IPS-NIHi11 (cell line): Measurements from ENCODE around the gene SLC24A3.

Experiments
- DNase-seq: peaks from one replicate; pipeline ENCODE4 v3.0.0; 2012; ENCODE audit warnings: mixed read lengths, low spot score

SLC24A3 gene

DNA sequence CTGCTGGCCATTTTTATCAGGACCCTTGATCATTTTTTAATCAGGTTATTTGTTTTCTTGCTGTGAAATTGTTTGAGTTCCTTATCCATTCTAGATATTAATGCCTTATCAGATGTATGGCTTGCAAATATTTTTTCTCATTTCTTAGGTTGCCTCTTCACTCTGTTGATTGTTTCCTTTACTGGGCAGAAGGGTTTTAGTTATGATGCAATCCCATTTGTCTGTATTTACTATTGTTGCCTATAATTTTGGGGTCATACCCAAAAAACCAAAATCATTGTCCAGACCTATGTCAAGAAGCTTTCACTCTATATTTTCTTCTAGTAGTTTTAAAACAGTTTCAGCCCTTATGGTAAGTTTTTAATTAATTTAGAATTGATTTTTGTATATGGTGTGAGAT, 172.5 kb downstream of the SLC24A3 start:
- no peak for DNase-seq

DNA sequence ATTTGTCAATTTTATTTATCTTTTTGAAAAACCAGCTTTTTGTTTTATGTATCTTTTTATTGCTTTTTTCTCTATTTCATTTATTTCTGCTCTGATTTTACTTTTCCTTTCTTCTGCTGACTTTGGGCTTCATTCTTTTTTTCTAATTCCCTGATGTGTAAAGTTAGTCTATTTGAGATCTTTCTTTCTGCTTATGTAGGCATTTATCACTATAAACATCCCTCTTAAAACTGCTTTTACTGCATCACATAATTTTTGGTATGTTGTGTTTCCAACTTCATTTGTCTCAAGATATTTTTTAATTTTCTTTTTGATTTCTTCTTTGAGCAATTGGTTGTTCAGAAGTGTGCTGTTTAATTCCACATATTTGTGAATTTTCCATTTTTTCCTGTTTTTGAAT, 174.8 kb downstream of the SLC24A3 start:
- DNase-seq: no peak

- no peak for DNase-seq
Observed at GRCh38 chr20:19392344-19393130, 180.1 kb downstream of the SLC24A3 start.

DNA sequence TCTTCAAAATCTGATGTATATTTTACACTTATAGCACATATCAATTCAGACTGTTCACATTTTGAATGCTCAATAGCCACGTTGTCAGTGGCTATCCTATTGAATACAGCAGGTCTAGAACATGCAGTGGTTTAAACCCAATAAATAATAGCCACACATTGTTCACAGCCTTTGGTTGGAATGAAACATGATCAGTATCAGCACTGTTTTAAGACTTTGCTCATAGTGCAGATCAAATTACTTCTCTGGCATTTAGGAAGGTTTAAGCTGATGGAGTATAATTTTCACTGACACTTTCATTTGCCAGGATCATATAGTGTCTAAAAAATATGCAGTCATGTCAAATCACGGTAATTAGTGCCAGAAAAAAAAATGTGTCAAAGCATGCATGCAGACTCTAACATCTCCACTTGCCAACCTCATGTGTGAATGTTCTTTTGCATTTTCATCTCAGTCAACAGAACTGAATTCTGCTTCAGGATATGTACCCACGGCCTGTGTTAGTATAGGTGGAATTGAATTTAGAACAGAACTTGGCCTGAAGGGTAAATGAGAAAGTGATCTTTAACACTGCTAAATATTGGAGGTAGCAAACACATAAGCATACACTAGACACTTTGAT, 184.1 kb downstream of the SLC24A3 start:
- no peak for DNase-seq

DNA sequence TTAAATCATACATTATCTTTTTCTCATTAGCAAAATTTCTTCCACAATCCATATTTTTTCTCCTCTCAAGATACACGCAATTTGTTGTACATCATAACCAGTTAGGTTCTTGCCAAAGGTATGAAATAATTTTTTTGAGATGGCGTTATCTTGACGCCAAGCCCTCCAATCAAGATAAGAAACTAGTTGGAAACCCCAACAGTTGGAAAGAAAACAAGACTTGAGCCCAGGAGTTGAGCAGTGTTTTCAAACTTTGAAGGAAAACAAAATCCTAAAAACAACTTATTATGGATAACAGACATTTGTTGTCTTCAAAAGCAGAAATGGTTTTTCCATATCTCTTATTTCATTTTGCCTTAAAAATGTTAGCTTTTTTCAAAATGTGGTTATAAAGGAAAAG, 184.8 kb downstream of the SLC24A3 start:
- no peak for DNase-seq

- DNase-seq: no peak
Observed at GRCh38 chr20:19397666-19398065, 185.2 kb downstream of the SLC24A3 start.

DNA sequence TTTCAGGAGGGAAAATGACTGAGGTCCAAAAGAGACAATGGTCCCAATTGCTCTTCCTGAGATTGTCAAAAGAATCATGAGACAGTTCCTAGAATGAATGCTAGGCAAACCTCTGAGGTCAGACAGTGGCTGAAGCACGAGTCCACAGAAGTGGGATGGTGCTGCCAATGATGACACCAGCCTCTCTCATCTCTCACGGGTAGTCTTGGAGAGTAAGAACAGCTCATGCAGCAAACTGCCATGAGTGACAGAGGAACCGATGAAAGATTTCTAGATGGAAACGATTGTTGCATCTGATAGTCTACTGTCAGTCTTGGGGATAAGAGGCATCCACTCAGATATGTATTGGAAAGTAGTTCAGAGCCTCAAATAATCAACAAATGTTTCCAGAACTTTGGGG, 188.7 kb downstream of the SLC24A3 start:
- DNase-seq: no peak

DNA sequence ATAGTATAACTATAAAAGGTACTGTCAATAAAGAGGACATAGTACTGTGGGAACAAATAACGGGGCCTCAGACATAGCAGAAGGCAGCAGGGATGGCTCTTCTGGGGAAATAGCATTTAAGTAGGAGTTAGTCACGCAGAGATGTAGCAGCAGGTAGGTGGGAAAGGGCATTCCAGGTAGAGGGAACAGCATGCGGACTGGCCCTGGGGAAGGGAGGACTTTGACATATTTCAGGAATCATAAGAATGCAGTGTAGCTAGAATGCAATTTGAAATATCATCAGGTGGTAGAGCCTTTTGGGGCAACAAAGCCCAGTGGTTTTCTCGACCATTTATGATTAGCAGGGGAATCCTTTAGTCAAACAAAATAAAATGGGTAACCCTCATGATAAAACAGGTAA, 191.1 kb downstream of the SLC24A3 start:
- no peak for DNase-seq

DNA sequence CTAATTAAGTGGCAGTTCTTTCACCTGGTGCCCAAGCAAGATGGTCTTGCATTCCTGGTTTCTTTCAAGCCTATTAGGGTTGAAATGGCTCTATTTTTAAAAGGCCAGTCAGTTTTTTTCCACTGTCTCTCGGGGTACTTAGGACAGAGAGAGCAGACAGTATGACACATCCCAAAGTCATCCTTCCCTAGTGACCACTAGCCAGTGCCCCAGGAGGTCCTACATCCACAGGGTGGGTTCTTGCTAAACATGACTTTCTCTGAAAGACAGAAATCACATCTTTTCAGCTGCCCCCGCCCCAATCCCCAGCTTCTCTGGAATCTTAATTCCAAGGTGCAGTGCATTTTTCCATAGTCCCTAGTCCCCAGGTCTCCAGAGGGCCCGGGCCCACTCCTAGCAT, 192.4 kb downstream of the SLC24A3 start:
- no peak for DNase-seq

DNA sequence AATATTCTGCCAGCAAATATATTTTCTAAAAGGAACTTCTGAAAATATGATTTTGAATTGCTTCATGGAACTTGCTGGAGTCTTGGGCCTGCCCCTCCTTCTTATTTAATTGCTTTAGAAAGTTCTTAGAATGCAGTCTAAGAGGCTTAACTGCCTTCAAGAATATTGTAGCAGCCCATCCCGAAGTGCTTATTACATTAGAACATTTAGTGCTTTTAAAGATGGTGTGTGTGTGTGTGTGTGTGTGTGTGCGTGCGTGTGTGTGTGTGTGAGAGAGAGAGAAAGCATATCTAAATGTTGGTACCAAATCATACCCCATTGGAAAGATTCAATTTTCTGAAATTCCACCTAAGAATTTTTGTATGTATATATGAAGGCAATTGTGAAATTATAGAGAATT, 193.5 kb downstream of the SLC24A3 start:
- DNase-seq: no peak

DNA sequence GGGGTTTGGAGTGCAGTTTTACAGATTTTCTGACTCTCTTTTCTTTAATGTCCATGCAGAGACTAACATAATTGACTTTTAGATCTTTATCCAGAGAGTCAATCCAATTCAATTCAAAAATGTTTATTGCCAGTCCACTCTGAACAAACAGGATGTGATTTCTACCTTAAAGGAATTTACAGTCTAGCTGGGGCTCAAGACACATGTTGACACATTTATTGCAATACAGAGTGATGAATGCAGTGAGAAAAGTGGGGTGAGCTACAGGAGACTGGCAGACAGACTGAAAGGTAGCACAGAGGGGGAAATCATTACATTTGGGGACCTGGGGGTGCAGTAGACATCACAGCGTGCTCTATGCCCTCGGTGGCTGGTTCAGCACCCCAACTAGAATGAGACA, 193.9 kb downstream of the SLC24A3 start:
- DNase-seq: no peak

GRCh38 chr20:19407196-19407595, 194.8 kb downstream of the SLC24A3 start:
- DNase-seq: no peak

DNA sequence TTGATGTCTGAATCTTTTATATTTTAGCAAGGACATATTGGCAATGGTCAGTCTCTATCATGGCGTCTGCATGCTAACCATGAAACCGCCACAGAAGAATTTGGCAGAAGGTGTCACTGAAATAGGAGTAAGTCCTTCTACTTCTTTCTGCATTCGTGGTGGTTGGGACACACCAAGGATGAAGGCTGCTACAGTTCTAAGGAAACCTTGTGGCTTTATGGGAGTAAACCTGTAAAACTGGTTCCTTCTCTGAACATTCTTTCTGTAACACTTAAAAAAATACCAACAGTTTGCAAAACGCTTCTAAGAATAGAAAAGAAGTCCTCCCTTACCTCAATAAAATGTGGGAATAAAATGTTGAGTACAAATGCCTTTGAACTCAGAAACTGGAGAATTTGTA, 195.3 kb downstream of the SLC24A3 start:
- no peak for DNase-seq

GRCh38 chr20:19408971-19409370, 196.5 kb downstream of the SLC24A3 start:
- DNase-seq: no peak

- no peak for DNase-seq
Observed at GRCh38 chr20:19411811-19412210, 199.4 kb downstream of the SLC24A3 start.

DNA sequence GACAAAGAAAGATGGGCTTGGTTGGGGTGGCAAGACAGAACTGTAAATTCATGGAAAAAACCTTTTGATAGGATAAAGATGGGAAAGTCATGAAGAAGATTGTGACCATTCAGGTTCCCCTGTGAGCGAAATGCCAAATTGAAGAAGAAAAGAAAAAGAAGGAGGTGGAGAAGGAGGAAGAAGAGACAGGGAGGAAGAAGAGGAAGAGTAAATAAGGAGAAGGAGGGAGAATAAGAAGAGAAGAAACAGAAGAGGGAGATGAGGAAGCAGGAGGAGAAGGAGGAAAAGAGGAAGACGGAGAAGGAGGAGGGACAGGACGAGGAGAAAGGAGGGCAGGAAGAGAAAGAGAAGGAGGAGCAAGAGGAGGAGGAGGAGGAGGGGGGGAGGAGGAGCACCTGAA, 199.8 kb downstream of the SLC24A3 start:
- no peak for DNase-seq

DNA sequence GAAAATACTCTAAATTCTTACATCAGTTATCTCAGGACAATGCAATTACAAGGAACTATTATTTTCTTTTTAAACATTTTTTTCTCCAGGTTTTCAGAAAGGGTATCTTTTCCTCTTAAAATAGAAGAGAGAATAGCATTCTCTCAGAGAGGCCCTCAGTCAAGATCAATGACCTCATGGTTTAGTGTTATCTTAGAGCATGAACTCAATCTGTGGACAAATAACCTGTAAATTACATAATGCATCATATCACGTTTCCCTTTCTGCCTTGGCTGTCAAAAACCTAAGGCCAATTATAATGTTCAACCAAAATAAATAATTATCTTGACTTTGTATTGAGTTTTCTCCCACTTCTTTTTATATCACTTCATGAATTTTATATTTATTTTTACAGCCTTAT, 202.2 kb downstream of the SLC24A3 start:
- no peak for DNase-seq

DNA sequence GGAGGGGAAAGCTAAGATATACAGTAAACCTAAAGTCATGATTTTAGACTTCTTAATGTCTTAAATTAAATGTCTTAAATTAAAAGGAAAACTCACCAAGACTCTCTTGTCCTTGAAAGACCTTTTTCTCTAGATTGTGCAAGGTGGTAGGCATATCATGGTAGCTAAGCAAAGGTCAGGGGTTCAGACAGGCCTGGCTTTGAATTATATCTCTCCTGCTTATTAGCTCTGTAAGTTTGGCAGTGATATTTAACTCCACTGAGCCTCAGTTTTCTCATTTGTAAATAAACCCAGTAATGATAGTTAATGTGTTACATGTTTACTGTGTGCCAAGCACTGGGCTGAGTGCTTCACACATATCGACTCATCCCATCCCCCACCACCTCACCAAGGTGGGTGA, 203.3 kb downstream of the SLC24A3 start:
- no peak for DNase-seq

- no peak for DNase-seq
Observed at GRCh38 chr20:19416627-19417026, 204.2 kb downstream of the SLC24A3 start.

- no peak for DNase-seq
Observed at GRCh38 chr20:19419396-19419795, 207.0 kb downstream of the SLC24A3 start.

DNA sequence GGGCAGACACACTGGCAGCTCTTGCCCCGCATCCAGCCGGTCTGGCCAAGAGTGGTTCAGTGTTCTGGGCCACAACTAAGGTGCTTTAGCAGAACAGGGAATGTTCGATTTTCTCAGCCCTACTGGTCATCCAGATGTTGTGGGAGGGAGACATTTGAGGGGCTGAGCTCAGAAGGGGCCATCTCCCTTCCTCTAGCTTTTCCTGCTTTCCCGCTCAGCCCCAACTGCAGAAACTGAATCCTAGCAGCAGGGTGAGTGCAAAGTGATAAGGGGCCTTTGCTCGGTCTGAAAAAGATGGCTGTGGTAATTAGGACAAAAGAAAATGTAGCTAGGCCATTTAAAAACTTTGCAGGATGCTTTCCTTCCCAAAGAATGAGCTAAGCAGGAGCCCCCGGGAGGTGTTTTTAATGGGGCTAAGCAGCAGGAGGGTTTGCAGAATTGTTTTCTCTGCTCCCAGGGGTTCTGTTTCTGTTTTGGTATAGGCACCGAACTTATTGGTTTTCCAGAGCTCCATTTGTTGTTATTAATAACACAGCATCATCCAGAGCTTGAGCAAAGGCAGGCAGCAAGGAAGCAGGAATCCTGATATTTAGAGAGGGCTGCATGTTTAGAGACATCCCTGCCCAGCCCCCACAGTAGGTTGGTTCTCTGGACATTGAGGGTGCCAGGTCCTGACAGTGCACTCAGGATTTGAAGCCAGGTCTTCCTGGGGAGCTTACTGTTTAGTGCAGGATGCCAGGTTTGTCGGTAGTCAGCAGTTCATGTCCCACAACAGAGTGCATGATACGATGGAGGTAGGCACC, 210.9 kb downstream of the SLC24A3 start:
- no peak for DNase-seq

DNA sequence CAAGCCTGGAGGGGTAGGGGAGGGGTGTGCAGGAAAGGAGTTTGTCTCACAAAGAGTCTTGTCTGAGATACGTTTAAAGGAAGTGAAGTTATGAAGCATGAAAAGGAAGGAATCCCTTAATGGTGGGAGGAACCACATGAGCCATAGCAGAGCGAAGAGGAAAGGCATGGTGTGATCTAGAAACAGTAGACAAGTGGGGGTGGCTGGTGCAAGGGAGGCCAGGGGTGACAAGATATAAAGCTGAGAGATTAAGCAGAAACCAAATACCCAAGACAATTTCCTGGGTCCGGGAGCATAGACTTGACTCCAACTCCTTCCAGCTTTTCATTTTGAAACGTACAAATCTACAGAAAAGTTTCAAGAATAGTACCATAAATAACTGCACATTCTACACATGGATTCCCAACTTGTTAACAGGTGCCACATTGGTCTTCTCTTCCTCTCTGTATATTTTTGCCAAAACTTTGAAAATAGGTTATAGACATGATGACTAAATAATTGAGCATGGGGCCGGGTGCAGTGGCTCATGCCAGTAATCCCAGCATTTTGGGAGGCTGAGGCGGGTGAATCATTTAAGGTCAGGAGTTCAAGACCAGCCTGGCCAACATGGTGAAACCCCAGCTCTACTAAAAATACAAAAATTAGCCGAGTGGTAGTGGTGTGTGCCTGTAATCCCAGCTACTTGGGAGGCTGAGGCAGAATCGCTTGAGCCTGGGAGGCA, 211.6 kb downstream of the SLC24A3 start:
- no peak for DNase-seq
